HepG2 (cell line): ENCODE results near the gene WDR62. TPM values are rescaled to one million over a fixed set of nuclear protein-coding genes. Genes with fewer than 3 reads are reported as not detected.
A peak's percentile ranks its signal among the peaks of the same experiment; 100 is the strongest.

Experiments used
- ARNT2 ChIP-seq: sonication (generic); formaldehyde crosslinking; IDR thresholded peaks from 2 replicates; pipeline ENCODE4 v1.8.0; 2022; ENCODE audit warnings: mild to moderate bottlenecking, low read depth, missing genetic modification reagents, moderate library complexity
- HIC2 ChIP-seq: sonication (generic); formaldehyde crosslinking; IDR thresholded peaks from 2 replicates; pipeline ENCODE4 v1.9.0; 2022; ENCODE audit warnings: low read depth, missing genetic modification reagents
- KDM3A ChIP-seq: IDR thresholded peaks from 2 replicates; pipeline ENCODE4 v1.6.1; 2018; ENCODE audit warnings: low read depth, missing compliant biosample characterization
- KDM4B ChIP-seq: sonication (generic); formaldehyde crosslinking; IDR thresholded peaks from 2 replicates; pipeline ENCODE4 v1.4.0; 2020; ENCODE audit warnings: missing genetic modification reagents
- KDM5A ChIP-seq: fragments of 200-600 bp; sonication (generic); IDR thresholded peaks from 2 replicates; pipeline ENCODE4 v1.7.0; 2018; ENCODE audit warnings: antibody characterized with exemption, mild to moderate bottlenecking, low read length, borderline replicate concordance
- SIN3A ChIP-seq: IDR thresholded peaks from 2 replicates; pipeline ENCODE4 v1.6.1; 2011; ENCODE audit warnings: low read depth, mild to moderate bottlenecking, control low read depth, low read length, borderline replicate concordance
- THAP11 ChIP-seq: IDR thresholded peaks from 2 replicates; pipeline ENCODE4 v1.6.1; 2016; ENCODE audit warnings: missing biosample characterization, missing genetic modification reagents
- ZBED4 ChIP-seq: sonication (generic); formaldehyde crosslinking; IDR thresholded peaks from 2 replicates; pipeline ENCODE4 v1.4.0; 2020; ENCODE audit warnings: missing genetic modification reagents, borderline replicate concordance
- ZBTB39 ChIP-seq: sonication (generic); formaldehyde crosslinking; IDR thresholded peaks from 2 replicates; pipeline ENCODE4 v1.5.0; 2020; ENCODE audit warnings: missing genetic modification reagents
- ZBTB42 ChIP-seq: sonication (generic); formaldehyde crosslinking; IDR thresholded peaks from 2 replicates; pipeline ENCODE4 v1.5.0; 2020; ENCODE audit warnings: mild to moderate bottlenecking, missing genetic modification reagents
- ZFX ChIP-seq: sonication (generic); formaldehyde crosslinking; IDR thresholded peaks from 2 replicates; pipeline ENCODE4 v1.4.0; 2020; ENCODE audit warnings: mild to moderate bottlenecking, low read depth, missing genetic modification reagents, moderate library complexity
- ZNF230 ChIP-seq: sonication (generic); formaldehyde crosslinking; IDR thresholded peaks from 2 replicates; pipeline ENCODE4 v1.4.0; 2020; ENCODE audit warnings: mild to moderate bottlenecking, missing genetic modification reagents
- ZNF234 ChIP-seq: sonication (generic); formaldehyde crosslinking; conservative IDR thresholded peaks from 2 replicates; pipeline ENCODE4 v1.5.1; 2020; ENCODE audit warnings: mild to moderate bottlenecking, missing genetic modification reagents
- ZNF33A ChIP-seq: sonication (generic); formaldehyde crosslinking; IDR thresholded peaks from 2 replicates; pipeline ENCODE4 v1.5.1; 2020; ENCODE audit warnings: missing genetic modification reagents, mild to moderate bottlenecking, moderate library complexity, borderline replicate concordance
- ZNF350 ChIP-seq: sonication (generic); formaldehyde crosslinking; IDR thresholded peaks from 2 replicates; pipeline ENCODE4 v1.4.0; 2020; ENCODE audit warnings: mild to moderate bottlenecking, low read depth, missing genetic modification reagents, borderline replicate concordance
- ZNF543 ChIP-seq: sonication (generic); formaldehyde crosslinking; IDR thresholded peaks from 2 replicates; pipeline ENCODE4 v1.4.0; 2020; ENCODE audit warnings: mild to moderate bottlenecking, missing genetic modification reagents
- ZNF570 ChIP-seq: sonication (generic); formaldehyde crosslinking; IDR thresholded peaks from 2 replicates; pipeline ENCODE4 v1.4.0; 2020; ENCODE audit warnings: mild to moderate bottlenecking, missing genetic modification reagents, borderline replicate concordance
- ZNF704 ChIP-seq: sonication (generic); formaldehyde crosslinking; IDR thresholded peaks from 2 replicates; pipeline ENCODE4 v1.8.1; 2023; ENCODE audit warnings: mild to moderate bottlenecking, inconsistent platforms, moderate library complexity, missing genetic modification reagents, borderline replicate concordance
- ZNF788 ChIP-seq: sonication (generic); formaldehyde crosslinking; IDR thresholded peaks from 2 replicates; pipeline ENCODE4 v1.5.0; 2020; ENCODE audit warnings: mild to moderate bottlenecking, missing genetic modification reagents, borderline replicate concordance
- polyA plus RNA-seq, 8 experiments: library from polyadenylated mRNA; depleted of rRNA in 3 of 8; stranded (reverse) in 7 of 8; unstranded in 1 of 8; fragments of >200 nt; fragmentation: Illumina TruSeq in 4 of 8; extraction: Trizol in 4 of 8; gene quantifications; 2 replicates each; pipeline versions ENCODE4 v1.2.1 to v1.2.3, GENCODE V29; 2011 to 2016; ENCODE audit warnings: low read depth in 4 of 8, missing spikeins in 1 of 8, mixed read lengths in 1 of 8; ENCODE audit not compliant: insufficient read depth in 1 of 8
- total RNA-seq, 5 experiments: library from RNA; depleted of rRNA; stranded (reverse); fragments of >200 nt; fragmentation: Illumina TruSeq; extraction: Trizol; gene quantifications; 2 replicates each; pipeline ENCODE4 v1.2.3, GENCODE V29; 2016; ENCODE audit warnings: low read depth in 1 of 5

WDR62 gene
- total and polyA plus RNA-seq, 2 of the 13 experiments (the other 11 are each of a cell fraction or from before 2014, with no cell fraction given): 5.8 to 12.5 TPM

- TF ChIP-seq ZNF230 (CRISPR knock-in tag): peak; percentile 86; the same call in 1 of the 2 replicates
- peak; percentile 76; the same call in 1 of the 2 replicates for TF ChIP-seq ZNF543 (CRISPR knock-in tag)
- no peak for TF ChIP-seq KDM5A
- peak; percentile 54; the same call in 1 of the 2 replicates for TF ChIP-seq ZBTB42 (CRISPR knock-in tag)
- TF ChIP-seq ZNF33A (CRISPR knock-in tag): no peak
- TF ChIP-seq ZBTB39: 0 out of 2 replicates have a peak, but pooled peaks have one; percentile 33
- no peak for TF ChIP-seq ZNF234
- TF ChIP-seq ZNF704: 0 out of 2 replicates have a peak, but pooled peaks have one; percentile 75
- TF ChIP-seq ZFX (CRISPR knock-in tag): peak; percentile 98
- TF ChIP-seq ARNT2 (CRISPR knock-in tag): no peak
- no peak for TF ChIP-seq HIC2 (CRISPR knock-in tag)
- TF ChIP-seq ZBED4 (CRISPR knock-in tag): 0 out of 2 replicates have a peak, but pooled peaks have one; percentile 49
- peak; percentile 70; the same call in 1 of the 2 replicates for TF ChIP-seq ZNF788
- TF ChIP-seq THAP11 (CRISPR knock-in tag): no peak
- 0 out of 2 replicates have a peak, but pooled peaks have one; percentile 63 for TF ChIP-seq ZNF350 (CRISPR knock-in tag)
- TF ChIP-seq KDM3A (CRISPR knock-in tag): peak; percentile 21; the same call in 1 of the 2 replicates
- no peak for TF ChIP-seq KDM4B
- TF ChIP-seq SIN3A: peak; percentile 49; the same call in 1 of the 2 replicates
- TF ChIP-seq ZNF570 (CRISPR knock-in tag): no peak
These were observed 46.2 kb upstream of the WDR62 start, which contains the start of gene SYNE4 (continued) for GRCh38 chr19:36008336-36008978.
